Thoracic aorta (tissue), 2 donors: ENCODE data around the gene FOXO4. TPM values are rescaled to one million over a fixed set of nuclear protein-coding genes. Genes with fewer than 3 reads are reported as not detected.
A peak's percentile ranks its signal among the peaks of the same experiment; 100 is the strongest.

ENCODE experiments used
- ATAC-seq: fragments of 150-250 bp; one replicate; pipeline ENCODE4 v1.8.0; 2017; ENCODE audit warnings: low read depth; ENCODE audit not compliant: insufficient number of reproducible peaks, low FRiP score
- DNase-seq: peaks from one replicate; pipeline ENCODE4 v3.0.0-alpha.2; 2020; ENCODE audit warnings: low spot score
- H3K27ac ChIP-seq, 2 donors: fragments of 200-600 bp; sonication (generic); 1 replicate in 1 of 2; 2 replicates in 1 of 2; pipeline ENCODE4 v1.5.1; 2016; ENCODE audit warnings: mild to moderate bottlenecking in 2 of 2, moderate library complexity in 2 of 2
- H3K27me3 ChIP-seq: fragments of 200-600 bp; sonication (generic); replicated peaks from 2 replicates; pipeline ENCODE4 v1.6.0; 2016; ENCODE audit warnings: mild to moderate bottlenecking; ENCODE audit not compliant: insufficient read depth
- H3K36me3 ChIP-seq: fragments of 200-600 bp; sonication (generic); one replicate; pipeline ENCODE4 v1.5.1; 2016
- H3K4me1 ChIP-seq, 2 donors: fragments of 200-600 bp; sonication (generic); 1 replicate in 1 of 2; 2 replicates in 1 of 2; pipeline versions ENCODE4 v1.5.1 to v1.6.0; 2016; ENCODE audit warnings: low read depth in 2 of 2, mild to moderate bottlenecking in 1 of 2; ENCODE audit not compliant: control insufficient read depth in 1 of 2
- H3K4me3 ChIP-seq: fragments of 200-600 bp; sonication (generic); 2 replicates; pipeline ENCODE4 v1.5.1; 2016; ENCODE audit warnings: mild to moderate bottlenecking
- H3K9me3 ChIP-seq: fragments of 200-600 bp; sonication (generic); 2 replicates; pipeline ENCODE4 v1.5.1; 2016
- total RNA-seq, 2 donors: library from RNA; depleted of rRNA; stranded (reverse); fragments of >200 nt; gene quantifications; one replicate each; pipeline versions ENCODE4 v1.1.0 to v1.2.3, GENCODE V29; 2016
- TF ChIP-seq, protein P1 (sequence below): fragments of 200-600 bp; sonication (generic); IDR thresholded peaks from one replicate; pipeline ENCODE4 v1.5.1; 2019; ENCODE audit warnings: antibody characterized with exemption

FOXO4 gene
- total RNA-seq, 2 donors from 2014 or later, result 10.9 to 19.2 TPM

DNA sequence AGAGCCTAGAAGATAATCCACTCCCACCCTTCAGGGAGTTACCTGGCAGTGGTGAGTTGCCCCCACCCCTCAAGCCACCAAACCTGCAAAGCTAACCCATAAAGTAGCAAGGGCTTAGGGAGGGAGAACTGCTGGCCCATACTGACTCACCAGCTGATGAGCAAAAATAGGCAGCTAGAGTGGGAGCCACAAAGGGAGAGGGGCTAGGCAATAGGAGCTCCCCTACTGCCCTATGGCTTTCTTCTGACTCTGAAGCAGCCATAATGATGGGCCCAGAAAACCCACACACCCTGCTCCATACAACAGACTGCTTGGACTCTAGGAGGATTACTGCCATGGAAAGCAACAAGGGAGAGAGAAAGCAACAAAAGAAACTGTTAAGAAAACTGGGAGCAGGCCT is 35.5 kb upstream of the FOXO4 start:
- Histone ChIP-seq H3K9me3 (no peaks in the 10 kb centered on the region), H3K27ac (no peak overlapping the region), H3K4me3 (no peak overlapping the region), H3K27me3 (no peaks in the 10 kb centered on the region), H3K36me3 (peaks cover 6% of the 10 kb centered on the region), H3K4me1 (no peaks in the 10 kb centered on the region)
- ATAC-seq (no peak), DNase-seq (no peak)
- TF ChIP-seq, protein P1, sequence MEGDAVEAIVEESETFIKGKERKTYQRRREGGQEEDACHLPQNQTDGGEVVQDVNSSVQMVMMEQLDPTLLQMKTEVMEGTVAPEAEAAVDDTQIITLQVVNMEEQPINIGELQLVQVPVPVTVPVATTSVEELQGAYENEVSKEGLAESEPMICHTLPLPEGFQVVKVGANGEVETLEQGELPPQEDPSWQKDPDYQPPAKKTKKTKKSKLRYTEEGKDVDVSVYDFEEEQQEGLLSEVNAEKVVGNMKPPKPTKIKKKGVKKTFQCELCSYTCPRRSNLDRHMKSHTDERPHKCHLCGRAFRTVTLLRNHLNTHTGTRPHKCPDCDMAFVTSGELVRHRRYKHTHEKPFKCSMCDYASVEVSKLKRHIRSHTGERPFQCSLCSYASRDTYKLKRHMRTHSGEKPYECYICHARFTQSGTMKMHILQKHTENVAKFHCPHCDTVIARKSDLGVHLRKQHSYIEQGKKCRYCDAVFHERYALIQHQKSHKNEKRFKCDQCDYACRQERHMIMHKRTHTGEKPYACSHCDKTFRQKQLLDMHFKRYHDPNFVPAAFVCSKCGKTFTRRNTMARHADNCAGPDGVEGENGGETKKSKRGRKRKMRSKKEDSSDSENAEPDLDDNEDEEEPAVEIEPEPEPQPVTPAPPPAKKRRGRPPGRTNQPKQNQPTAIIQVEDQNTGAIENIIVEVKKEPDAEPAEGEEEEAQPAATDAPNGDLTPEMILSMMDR, result no peak

DNA sequence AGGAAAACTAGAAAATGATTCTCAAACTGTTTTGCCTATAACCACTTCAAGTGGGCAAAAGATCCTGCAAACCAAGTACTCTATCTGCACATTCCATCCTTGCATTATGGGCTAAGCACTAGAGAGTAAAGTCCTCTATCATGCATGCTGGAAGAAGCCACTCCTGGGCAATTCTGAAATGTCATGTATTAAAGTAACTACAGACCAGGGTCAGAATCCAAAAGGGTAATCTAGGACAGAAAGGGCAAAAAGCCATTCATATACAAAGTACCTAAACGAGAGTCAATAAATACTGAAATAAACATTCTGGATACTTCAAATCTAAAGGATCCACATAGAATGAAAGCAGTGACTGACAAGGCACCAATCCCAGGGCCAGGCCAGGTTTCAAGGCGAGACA is 28.6 kb upstream of the FOXO4 start:
- no peaks in the 10 kb centered on the region for H3K27me3 ChIP-seq
- TF ChIP-seq, protein P1, result no peak
- H3K4me3 ChIP-seq, result peak overlapping the region; percentile 82
- H3K4me1 ChIP-seq, result peaks cover 0 to 9% of the 10 kb centered on the region in 2 donors
- H3K9me3 ChIP-seq, result no peaks in the 10 kb centered on the region
- no peaks in the 10 kb centered on the region for H3K36me3 ChIP-seq
- peak overlapping the region; percentile 71 to 82 for H3K27ac ChIP-seq
- DNase-seq, result no peak
- no peak for ATAC-seq

DNA sequence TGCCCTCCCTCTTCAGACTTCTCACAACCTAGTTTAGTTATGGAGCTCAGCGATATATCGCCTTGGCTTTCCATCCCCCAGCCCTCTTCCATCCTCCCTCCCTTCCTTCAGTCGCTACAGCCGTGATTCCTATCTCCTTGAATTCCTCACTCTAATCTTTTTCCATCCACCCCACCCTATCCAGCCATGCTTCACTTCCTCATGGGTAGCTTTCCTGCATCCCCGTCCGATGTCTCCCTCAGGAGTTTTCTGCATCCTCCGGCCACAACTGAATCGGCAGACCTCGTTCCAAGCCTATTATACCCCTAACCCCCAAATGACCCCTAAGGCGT is 28.0 kb upstream of the FOXO4 start:
- H3K27me3 ChIP-seq, result no peaks in the 10 kb centered on the region
- TF ChIP-seq, protein P1, result no peak
- H3K4me3 ChIP-seq, result peak overlapping the region; percentile 82
- H3K9me3 ChIP-seq, result no peaks in the 10 kb centered on the region
- H3K36me3 ChIP-seq, result no peaks in the 10 kb centered on the region
- peak overlapping the region; percentile 71 to 82 for H3K27ac ChIP-seq
- peaks cover 0 to 9% of the 10 kb centered on the region in 2 donors for H3K4me1 ChIP-seq
- ATAC-seq (peak; percentile 23), DNase-seq (no peak)

DNA sequence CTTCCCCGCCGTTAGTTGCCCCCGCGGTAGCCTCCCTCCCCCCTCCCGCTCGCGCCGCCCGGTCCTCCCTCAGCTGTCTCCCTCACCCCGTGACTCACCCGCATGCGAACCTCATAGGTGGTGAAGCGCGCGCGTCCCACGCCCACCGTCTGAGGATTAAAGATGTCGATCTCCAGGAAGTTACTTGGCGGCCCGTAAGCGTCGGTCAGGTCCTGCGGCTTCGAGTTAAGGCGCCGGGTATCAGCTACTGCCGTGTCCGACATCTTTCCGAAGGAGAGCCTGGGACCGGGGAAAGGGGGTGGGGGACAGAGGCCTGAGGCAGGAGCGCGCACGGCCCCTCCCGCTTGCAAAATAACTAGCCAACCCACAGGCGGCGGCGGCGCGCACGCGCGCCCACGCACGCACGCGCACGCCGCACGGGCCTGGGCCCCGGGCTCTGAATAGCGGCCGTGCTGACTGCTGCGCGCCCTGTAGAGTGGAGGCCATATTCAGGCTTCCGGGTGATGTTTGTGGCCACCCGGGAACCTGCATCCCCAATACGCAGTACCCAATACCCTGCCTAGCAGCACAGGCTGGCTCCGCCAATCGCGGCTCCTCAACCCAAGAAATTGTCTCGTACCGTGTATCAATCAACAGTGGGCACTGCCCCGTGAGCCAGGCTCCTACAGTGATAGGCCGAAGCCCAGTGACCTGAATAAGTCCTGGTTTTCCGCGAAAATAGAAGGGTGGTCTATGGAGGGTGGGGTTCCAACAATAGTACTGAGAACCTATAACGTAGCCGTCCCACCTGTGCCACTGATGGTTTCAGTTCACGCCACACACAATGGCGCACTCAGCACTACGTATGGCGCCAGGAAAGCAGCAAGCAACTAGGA is 27.4 kb upstream of the FOXO4 start, which contains the start of gene SNX12:
Gene SNX12 (minus strand): TSS at position 291 of the 875 bp plus-strand sequence. CDS start 28 bp downstream, at position 263.
- DNase-seq (peak; percentile 57), ATAC-seq (peak; percentile 99)
- Histone ChIP-seq H3K4me1 (peaks cover 0 to 9% of the 10 kb centered on the region in 2 donors), H3K4me3 (peak within 1 kb of the TSS; percentile 82), H3K27me3 (no peaks in the 10 kb centered on the region), H3K27ac (peak within 1 kb of the TSS; percentile 71 to 82), H3K9me3 (no peaks in the 10 kb centered on the region), H3K36me3 (no peaks in the 10 kb centered on the region)
- TF ChIP-seq, protein P1, result no peak

DNA sequence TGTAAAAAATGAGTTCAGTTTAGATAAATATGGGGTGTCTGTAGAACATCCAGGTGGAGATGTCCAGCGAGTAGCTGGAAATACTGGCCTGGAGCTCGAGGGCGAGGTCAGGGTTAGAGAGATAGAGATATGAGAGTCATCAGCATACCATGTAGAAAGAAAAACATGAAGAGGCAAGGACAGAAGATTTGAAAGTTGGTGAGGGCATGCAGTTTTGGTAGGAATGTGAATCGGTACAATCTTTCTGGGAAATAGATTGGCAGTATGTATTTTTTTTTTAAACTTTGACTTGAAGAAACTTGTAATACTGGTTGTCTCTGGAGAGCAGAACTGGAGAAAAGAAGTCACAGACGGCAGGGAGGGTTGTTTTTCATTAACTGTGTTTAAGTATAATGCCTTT is 25.1 kb upstream of the FOXO4 start:
- ATAC-seq (no peak), DNase-seq (no peak)
- Histone ChIP-seq H3K27ac (no peak overlapping the region), H3K9me3 (no peaks in the 10 kb centered on the region), H3K4me1 (peaks cover 0 to 9% of the 10 kb centered on the region in 2 donors), H3K4me3 (no peak overlapping the region), H3K36me3 (no peaks in the 10 kb centered on the region), H3K27me3 (no peaks in the 10 kb centered on the region)
- TF ChIP-seq, protein P1, result no peak
